GM11168 (cell line): Measurements from ENCODE around the gene TMCC1.
"Not testable (repeated sequence)": the region's sequence is repeated elsewhere in the genome, so short reads cannot be mapped to it uniquely, and the experiment has no call there.

Source experiments
- in situ Hi-C: fragments of 300-500 bp; cut with MboI; formaldehyde crosslinking; loops from one replicate; pipeline ENCODE4 v1.12.0; 2022; ENCODE audit warnings: low sequenced_read_pairs; ENCODE audit not compliant: unreplicated experiment

Gene TMCC1

DNA sequence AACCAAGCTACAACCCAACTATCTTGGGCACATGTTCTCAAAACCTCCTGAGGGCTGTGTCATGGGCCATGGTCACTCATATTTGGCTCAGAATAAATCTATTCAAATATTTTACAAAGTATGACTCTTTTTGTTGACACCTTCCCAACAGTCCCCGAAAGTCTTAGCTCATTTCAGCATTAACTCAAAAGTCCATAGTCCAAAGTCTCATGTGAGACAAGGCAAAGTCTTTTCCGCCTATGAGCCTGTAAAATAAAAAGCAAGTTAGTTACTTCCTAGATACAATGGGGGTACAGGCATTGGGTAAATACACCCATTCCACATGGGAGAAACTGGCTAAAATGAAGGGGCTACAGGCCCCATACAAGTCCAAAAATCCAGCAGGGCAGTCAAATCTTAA, 197.1 kb downstream of the TMCC1 start:
- in situ Hi-C loops: not testable (repeated sequence)

DNA sequence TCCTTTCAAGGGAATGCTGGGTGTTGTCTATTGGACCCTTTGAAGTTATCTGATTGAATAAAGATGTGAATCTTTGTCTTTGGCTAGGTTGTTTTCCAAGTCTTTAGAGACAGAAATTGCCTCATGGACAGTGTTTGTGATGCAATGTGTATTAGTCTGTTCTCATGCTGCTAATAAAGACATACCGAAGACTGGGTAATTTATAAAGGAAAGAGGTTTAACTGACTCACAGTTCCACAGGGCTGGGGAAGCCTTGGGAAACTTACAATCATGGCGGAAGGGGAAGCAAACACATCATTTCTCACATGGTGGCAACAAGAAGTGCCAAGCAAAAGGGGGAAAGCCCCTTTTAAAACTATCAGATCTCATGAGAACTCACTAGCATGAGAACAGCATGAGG, 198.3 kb downstream of the TMCC1 start:
- in situ Hi-C loops: no loop called here

DNA sequence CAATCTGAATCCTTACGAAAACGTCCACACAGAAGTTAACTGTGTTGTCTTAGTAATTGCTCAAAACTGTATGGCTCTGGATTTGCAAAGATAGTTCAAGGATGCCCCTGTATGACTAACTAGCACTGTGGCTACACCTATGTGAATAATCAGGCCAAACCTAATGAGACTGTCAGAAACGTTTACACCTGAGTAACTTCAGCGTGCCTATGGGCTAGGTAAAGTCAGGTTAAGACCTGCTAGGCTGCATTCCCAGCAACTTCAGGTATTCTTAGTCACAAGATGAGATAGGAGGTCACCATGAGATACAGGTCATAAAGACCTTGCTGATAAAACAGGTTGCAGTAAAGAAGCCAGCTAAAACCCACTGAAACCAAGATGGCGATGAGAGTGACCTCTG, 199.3 kb downstream of the TMCC1 start:
- in situ Hi-C loops: no loop called here

DNA sequence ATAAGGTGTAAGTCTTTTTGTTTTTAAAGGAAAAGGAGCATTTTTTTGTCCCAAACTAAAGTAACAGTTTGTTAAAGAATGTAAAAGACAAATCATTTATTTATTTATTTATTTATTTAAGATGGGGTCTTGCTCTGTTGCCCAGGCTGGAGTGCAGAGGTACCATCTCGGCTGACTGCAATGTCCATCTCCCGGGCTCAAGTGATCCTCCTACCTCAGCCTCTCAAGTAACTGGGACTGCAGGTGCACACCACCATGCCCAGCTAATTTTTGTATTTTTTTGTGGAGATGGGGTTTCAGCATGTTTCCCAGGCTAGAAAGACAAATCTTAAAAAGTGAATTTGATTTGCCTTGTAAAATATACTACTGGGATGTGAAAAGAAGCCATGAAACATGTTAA, 200.8 kb downstream of the TMCC1 start:
- in situ Hi-C loops: no loop called here

DNA sequence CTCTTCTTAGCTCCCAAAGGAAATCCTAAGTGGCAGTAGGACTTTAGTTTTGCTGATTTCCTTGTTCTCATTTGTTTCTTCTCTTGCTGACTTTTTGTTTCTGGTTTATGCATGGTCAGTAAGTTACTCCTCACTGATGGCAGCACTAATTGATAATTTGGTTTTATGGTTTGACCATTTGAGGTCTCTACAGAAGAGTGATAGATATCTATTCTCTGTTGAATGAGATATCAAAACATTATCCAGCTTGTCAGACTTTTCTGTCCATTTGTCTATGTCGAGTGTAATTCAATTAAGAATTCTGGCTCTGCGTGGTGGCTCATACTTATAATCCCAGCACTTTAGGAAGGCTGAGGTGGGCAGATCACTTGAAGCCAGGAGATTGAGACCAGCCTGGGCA, 202.5 kb downstream of the TMCC1 start:
- in situ Hi-C loops: no loop called here

DNA sequence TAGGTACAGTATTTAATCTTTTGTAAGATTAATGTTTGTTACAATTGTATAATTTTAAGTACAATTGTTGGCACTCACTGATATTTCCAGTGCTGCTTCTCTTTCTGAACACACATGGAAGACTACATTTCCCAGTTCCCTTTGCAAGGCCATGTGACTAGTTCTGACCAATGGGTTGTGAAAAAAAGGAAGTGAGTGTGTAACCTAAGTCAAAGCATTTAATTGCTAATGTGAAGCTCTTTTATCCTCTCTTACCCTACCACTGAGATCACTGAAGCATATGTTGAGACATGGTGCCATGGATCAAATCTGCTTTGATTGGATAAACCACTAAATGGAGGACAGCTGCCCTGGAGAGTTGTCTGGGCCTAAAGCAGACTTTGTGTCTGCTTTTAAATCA, 203.1 kb downstream of the TMCC1 start:
- in situ Hi-C loops: no loop called here

DNA sequence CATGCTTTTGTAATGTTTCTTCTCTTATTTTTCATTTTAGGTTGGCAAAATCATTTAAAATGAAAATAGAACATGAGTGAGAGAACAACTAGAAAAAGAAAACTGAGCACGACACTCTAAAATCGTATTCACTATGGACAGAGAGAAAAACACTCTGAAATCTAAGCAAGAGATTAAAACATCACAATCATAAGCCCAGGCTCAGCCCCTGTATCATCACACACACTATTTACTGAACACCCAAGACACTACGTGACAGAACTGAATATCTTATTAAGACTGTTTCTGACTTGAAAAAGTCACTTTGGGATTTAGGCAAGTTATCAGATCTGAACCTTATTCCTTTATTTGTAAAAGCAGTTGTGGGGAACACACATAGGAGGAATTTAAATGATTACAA, 204.5 kb downstream of the TMCC1 start:
- in situ Hi-C loops: no loop called here

DNA sequence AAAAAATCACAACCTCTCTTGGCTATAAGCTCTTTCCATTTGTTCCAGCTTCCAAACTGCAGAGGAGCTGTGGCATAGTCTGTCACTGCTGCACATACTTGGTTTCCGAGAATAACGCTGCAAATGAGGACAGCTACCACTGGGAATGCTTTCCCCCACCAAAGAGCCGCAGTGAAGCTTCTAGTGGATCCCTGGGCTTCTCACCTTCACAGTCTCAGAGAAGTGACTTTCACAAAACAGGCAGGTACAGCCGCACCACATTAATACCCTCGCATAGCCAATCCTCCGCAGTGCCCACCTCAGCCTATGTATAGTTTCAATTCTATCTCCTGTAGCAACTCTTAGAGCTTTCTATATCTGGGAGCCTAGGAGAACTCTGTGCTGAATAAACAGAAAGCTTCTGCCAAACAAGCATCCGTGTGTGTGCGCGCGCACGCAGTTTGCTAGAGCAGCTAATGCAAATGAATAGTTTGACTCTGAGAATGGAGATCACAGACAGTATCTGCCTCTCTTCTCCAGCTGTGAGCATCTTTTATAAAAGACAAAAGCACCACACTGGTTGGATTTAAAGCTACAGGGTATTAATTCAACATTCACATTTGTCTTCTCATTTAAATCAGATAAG, 205.1 kb downstream of the TMCC1 start:
- in situ Hi-C loops: no loop called here

DNA sequence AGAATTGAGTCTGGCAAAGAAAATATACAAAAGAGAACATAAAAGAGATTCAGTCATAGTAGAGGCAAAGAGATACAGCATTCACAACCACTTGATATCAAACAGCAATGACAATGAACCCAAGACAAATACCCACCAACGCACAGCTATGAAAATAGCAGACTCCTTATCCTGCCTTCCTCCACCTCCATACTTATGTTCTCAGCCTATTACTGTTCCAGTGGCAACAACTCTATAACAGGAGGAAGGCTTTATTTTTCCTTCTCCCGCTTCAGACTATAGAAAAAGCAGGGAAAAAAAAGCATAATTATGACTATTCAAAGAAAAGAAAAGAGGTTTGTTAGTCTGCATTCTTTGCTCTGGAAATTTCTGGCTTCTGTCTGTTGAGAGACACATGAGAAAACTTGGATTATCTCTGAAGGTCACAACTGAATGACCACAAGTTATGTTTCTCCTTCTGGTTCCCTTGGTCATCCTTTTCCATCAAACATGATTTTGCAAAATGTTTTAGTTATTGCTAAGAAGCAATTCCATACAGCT, 205.9 kb downstream of the TMCC1 start:
- in situ Hi-C loops: no loop called here

DNA sequence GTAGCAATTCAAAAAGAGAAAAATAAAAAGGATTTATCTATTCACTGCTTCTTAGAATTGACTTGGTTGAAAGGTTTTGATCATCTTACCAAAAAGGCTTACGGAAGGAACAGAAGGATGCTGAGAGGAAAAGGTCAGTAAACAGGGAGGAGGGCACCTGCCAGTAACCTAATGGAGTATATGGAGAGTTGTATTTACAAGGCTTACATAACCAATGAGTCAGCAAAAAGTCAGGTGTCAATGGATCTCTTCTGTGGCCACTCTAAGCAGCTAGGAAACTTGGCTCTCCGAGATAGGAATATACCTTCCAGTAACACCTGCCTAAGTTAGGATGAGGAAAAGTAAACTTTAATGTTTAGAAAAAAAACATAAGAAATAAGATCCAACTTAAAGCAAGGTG, 206.6 kb downstream of the TMCC1 start:
- in situ Hi-C loops: no loop called here

DNA sequence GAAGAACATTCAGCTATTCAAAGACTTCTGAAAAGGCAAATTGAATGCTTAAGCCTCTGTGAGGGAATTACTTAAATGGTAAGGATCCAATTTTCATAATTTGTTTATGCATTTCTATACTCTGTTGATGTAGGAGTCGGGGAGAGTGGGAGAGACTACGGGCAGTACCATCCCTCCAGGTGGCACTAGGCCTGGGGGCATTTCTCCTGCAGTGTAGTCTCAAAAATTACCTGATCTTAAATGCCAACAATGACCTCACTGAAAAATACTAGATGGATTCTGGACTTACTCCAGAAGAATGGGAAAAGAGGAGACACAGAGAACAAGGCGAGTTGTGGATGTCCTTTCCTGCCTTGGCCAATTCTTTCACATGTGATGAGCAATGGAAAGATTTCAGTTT, 209.2 kb downstream of the TMCC1 start:
- in situ Hi-C loops: no loop called here

DNA sequence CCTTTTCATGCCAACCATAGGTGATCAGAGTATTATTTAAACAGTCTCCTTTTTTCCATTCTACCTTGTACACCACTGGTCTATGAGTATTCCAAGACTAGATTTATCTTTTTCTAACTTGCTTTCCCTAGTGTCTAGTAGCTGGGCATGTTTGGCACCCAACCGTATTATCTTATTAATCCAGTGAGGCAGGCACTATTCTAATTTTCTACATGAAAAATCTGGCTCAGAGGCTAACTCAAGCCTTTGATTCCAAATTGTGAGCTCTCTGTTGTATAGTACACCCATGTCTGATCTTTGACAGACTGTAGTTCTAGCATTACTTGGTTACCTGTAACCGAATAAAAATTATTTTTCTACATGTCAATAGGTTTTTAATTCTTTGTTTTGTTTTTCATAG, 210.3 kb downstream of the TMCC1 start:
- in situ Hi-C loops: no loop called here

DNA sequence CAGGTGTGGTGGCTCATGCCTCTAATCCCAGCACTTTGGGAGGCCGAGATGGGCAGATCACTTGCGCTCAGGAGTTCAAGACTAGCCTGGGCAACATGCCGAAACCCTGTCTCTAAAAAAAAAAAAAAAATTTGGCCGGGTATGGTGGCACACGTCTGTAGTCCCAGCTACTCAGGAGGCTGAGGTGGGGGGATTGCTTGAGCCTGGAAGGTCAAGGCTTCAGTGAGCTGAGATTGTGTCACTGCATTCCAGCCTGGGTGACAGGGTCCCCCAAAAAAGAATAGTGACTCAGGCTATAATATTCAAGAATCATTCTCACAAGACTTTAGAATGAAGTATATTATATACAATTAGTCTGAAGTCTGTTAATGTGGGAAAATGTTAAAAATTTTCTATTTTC, 216.5 kb downstream of the TMCC1 start:
- in situ Hi-C loops: no loop called here

DNA sequence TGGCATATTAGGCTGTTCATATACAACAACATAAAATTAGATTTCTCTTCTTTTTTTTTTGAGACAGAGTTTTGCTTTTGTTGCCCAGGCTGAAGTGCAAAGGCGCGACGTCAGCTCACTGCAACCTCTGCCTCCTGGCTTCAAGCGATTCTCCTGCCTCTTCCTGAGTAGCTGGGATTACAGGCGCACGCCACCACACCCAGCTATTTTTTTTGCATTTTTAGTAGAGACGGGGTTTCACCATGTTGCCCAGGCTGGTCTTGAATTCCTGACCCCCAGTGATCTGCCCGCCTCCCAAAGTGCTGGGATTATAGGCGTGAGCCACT, 218.8 kb downstream of the TMCC1 start:
- in situ Hi-C loops: not testable (repeated sequence)

DNA sequence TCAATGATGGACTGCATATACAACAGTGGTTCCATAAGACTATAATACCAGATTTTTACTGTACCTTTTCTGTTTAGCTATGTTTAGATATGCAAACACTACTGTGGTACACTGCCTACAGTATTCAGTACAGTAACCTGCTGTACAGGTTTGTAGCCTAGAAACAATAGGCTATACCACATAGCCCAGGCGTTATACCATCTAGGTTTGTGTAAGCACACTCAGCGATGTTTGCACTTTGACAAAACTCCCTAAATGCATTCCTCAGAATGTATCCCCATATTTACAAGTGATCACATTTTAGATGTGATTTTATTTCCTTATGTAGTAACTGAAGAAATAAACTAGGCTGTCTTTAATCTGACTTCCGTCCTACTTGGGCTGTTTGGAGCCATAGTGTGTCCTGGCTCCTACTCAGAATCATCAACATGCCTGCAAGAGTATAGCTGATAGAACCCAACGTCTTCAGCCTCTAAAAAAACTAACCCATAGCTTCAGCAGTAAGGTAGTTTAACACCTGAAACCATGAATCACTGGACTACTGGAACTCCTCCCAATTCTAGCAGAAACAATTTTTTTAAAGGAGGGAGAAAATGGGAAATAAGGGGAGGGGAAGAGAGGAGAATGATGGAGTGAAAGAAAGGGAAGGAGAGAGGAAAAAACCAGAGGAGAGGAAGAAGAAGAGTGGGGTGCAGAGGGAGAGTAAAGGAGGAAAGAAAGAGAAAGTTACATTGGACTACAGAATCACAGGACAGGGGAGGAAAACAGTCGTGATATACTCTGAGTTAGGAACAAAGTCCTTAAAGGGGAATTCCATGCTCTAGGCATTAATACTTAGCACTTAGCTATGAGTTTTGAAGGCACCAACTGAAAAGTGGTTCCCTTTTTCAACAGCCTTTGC, 219.4 kb downstream of the TMCC1 start:
- in situ Hi-C loops: no loop called here

DNA sequence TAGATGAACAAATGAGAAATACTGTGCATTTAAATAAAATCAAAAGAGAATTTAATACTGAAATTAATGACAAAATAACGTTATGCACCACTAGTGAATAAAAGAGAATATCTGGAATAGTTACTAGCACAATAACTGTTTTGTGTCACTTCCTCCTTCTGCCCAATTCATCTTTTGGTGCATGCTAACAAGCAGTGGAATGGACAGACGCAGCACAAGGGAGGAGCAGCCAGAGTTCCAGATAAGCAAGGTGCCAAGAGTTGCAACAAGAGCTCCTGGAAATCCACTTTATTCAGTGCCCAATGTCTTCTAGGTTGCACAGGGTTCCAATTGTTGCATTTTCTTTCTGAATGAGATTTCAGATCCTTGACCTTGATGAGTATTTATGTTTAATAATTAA, 220.5 kb downstream of the TMCC1 start:
- in situ Hi-C loops: no loop called here

DNA sequence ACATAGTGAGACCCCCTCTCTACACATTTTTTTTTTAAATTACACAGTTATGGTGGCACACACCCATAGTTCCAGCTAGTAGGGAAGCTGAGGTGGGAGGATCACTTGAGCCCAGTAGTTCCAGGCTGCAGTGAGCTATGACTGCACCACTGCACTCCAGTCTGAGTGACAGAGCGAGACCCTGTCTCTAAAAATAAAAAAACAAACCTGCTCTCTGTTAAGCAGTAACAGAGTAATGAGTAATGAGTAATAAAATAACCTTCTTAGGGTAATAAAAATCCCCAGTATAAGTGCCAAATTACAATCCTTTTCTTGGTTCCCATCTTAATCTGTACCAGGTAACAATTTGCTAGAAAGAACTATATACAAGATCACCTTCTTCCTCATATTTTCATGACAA, 221.1 kb downstream of the TMCC1 start:
- in situ Hi-C loops: no loop called here

DNA sequence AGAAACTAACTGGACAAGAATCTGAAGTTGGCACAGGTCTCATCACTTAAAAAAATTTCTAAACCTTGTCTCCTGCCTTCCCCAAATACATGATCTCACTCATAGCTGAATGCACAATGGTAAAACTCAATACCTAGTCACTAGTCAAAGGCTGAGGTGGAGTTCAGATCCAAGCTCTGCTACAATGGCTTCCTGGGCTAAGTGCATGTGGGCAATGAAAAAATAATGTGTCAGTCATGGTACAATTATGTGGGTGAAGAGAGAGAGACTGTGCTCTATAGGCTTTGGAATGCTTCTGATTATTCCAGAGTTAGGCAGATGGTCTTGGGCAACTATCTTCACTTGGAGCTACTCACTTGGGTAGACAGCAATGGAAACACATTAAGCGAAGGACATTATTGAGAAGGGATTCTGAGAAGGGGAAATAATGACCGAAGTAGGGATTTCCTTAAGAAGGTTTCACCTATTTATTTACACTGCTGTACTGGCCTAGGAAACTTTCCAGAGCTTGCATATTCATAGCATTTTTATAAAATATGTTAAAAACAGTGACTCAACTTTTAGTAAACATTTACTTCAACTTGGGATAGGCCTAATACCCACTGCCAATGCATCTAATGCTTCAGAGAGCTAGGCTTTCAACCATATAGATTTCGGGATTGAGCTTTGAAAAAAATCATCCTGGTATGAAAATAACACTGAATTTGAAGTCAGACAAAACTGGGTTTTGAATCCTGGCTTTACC, 228.3 kb downstream of the TMCC1 start:
- in situ Hi-C loops: no loop called here

DNA sequence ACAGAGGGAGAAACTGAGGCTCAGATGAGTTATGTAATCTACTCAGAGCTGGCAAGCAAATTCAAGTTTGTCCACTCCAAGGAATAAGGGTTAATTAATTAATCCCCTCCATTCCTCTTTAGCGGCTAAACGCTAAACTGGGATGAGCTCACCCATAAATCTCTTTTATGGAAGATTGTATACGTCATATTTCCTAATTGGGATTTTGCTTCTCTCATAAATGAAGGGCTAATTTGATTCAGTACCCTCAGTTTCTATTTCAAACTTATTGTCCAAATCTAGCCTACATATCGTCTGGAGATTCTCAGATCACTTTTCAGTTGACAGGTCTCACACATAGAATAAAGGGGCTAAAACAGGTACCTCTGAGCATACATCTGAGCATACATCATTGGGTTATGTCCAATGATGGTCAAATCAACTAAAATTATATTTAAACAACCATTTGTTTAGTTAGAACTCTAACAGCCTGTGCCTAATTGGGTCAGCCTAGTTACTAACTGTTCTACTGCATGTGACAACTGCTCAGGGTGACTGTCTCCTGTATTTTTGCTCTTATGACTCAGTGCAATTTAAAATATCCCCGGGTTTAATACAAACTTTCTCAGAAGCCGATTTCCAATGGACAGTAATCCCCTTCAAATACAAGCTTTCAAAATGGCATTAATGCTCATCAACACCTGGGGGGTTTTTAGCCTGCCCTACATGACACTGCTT, 229.4 kb downstream of the TMCC1 start:
- in situ Hi-C loops: no loop called here

DNA sequence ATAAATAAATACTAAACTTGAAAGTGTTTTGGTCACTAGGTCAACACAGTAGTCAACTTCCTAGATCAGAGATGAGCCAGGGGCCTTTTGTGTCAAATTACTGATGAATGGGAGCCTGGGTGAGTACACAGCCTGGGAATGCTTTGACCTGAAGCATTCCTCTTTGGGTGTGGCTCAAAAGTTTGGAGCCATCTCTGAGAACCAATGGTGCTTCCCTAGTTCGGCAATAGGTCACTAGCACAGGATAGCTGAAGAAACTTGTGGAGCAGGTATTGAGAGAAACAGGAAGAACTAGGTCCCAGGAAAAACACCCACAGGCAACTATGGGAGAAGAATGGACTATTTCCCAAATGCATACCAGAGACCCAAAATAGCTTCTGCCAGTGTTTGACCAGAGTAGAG, 230.5 kb downstream of the TMCC1 start:
- in situ Hi-C loops: no loop called here
